Panc1 (cell line): Measurements from ENCODE around the gene RAB7A. TPM values are rescaled to one million over a fixed set of nuclear protein-coding genes. Genes with fewer than 3 reads are reported as not detected.
A peak's percentile ranks its signal among the peaks of the same experiment; 100 is the strongest.

Experiments
- ATAC-seq: fragments of 200-7000 bp; cut with Tn5 transposase; 2 replicates; pipeline ENCODE4 v1.9.1; 2020; ENCODE audit warnings: mild to moderate bottlenecking, moderate library complexity
- BruUV-seq: library from RNA; stranded (reverse); fragments of 400-500 nt; replicated peaks from 2 replicates; lab custom pipeline; 2021; lab: Mats Ljungman, UMichigan
- CTCF ChIA-PET: fragments of 300-600 bp; sonication (Branson Sonifier 250); formaldehyde crosslinking; loops from one replicate; lab custom pipeline; 2022; ENCODE audit warnings: antibody characterized with exemption; lab: Charles Lee
- POLR2A ChIA-PET: fragments of 300-600 bp; sonication (Branson Sonifier 250); formaldehyde crosslinking; loops from one replicate; lab custom pipeline; 2022; ENCODE audit warnings: antibody characterized with exemption; lab: Charles Lee
- DNase-seq: peaks from one replicate; pipeline ENCODE4 v3.0.0-alpha.2; 2010; ENCODE audit warnings: low read depth, low spot score
- H3K27ac ChIP-seq: 2 replicates; pipeline ENCODE4 v1.5.1; 2011; ENCODE audit warnings: mild to moderate bottlenecking, low read length, inconsistent platforms
- H3K27me3 ChIP-seq: fragments of 200-500 bp; sonication (Bioruptor generic); 2 replicates; pipeline ENCODE4 v1.6.0; 2014; ENCODE audit warnings: low read length, inconsistent platforms; ENCODE audit not compliant: control insufficient read depth, insufficient read depth
- H3K36me3 ChIP-seq: fragments of 200-500 bp; sonication (Bioruptor generic); 2 replicates; pipeline ENCODE4 v1.5.1; 2014; ENCODE audit warnings: inconsistent platforms, mild to moderate bottlenecking, low read length, moderate library complexity; ENCODE audit not compliant: control insufficient read depth, insufficient read depth
- H3K4me1 ChIP-seq: 2 replicates; pipeline ENCODE4 v1.5.1; 2011; ENCODE audit warnings: inconsistent platforms, mild to moderate bottlenecking, low read length, moderate library complexity; ENCODE audit not compliant: control insufficient read depth, insufficient read depth
- H3K4me3 ChIP-seq, 2 experiments: 2 replicates each; pipeline ENCODE4 v1.5.1; 2011 to 2012; ENCODE audit warnings: low read depth in 2 of 2, low read length in 2 of 2, mild to moderate bottlenecking in 2 of 2, inconsistent platforms in 1 of 2, moderate library complexity in 1 of 2
- H3K9me3 ChIP-seq: fragments of 200-500 bp; sonication (Bioruptor generic); 2 replicates; pipeline ENCODE4 v1.5.1; 2014; ENCODE audit warnings: low read depth, mild to moderate bottlenecking, inconsistent platforms, low read length, moderate library complexity; ENCODE audit not compliant: control insufficient read depth, insufficient read depth
- POLR2AphosphoS5 ChIP-seq: IDR thresholded peaks from 2 replicates; pipeline ENCODE4 v1.6.1; 2012; ENCODE audit warnings: mild to moderate bottlenecking, low read depth, low read length, moderate library complexity
- REST ChIP-seq, 2 experiments: IDR thresholded peaks; 2 replicates each; pipeline ENCODE4 v1.6.1; 2011 to 2012; ENCODE audit warnings: low read depth in 2 of 2, control low read depth in 1 of 2, low read length in 1 of 2, mild to moderate bottlenecking in 1 of 2, moderate library complexity in 1 of 2; ENCODE audit not compliant: insufficient read depth in 1 of 2
- SIN3A ChIP-seq: IDR thresholded peaks from 2 replicates; pipeline ENCODE4 v1.6.1; 2012; ENCODE audit warnings: low read depth, mild to moderate bottlenecking, low read length, moderate library complexity, borderline replicate concordance; ENCODE audit not compliant: insufficient read depth
- TCF7L2 ChIP-seq: IDR thresholded peaks from 2 replicates; pipeline ENCODE4 v1.6.1; 2011; ENCODE audit warnings: mild to moderate bottlenecking, low read depth, low read length, inconsistent platforms
- in situ Hi-C: cut with HindIII; loops from 2 replicates; pipeline ENCODE4 v1.10.0; 2016; ENCODE audit warnings: low sequenced_read_pairs, low pct_unique_long_range_greater_than_20kb
- intact Hi-C: fragments of 100-400 bp; cut with micrococcal nuclease; formaldehyde crosslinking; loops from one replicate; pipeline ENCODE4 v1.10.0; 2022; ENCODE audit not compliant: unreplicated experiment
- total RNA-seq: library from RNA; stranded (reverse); gene quantifications from one replicate; pipeline ENCODE4 v1.2.1, GENCODE V29; 2021; ENCODE audit not compliant: unreplicated experiment
- TF ChIP-seq, protein P1 (sequence below): fragments of 450-650 bp; IDR thresholded peaks from 2 replicates; pipeline ENCODE4 v1.5.1; 2017; ENCODE audit warnings: mild to moderate bottlenecking

Gene RAB7A
- total RNA-seq, 1 experiment from 2014 or later = 386 TPM

- no TSS peak for BruUV-seq
- H3K4me1 ChIP-seq = peaks cover 39% of the 10 kb centered on the region
- ChIA-PET CTCF (no interaction called here), POLR2A (no interaction called here)
- in situ Hi-C loops (no loop called here), intact Hi-C loops (no loop called here)
- TF ChIP-seq REST (IDR thresholded peaks at IDR 0.05; ENCODE audit: insufficient read depth in 1 of 2, low read depth in 2 of 2, low read length in 1 of 2) (no peak), SIN3A (no peak), POLR2AphosphoS5 (no peak), TCF7L2 (no peak)
- TF ChIP-seq, protein P1, sequence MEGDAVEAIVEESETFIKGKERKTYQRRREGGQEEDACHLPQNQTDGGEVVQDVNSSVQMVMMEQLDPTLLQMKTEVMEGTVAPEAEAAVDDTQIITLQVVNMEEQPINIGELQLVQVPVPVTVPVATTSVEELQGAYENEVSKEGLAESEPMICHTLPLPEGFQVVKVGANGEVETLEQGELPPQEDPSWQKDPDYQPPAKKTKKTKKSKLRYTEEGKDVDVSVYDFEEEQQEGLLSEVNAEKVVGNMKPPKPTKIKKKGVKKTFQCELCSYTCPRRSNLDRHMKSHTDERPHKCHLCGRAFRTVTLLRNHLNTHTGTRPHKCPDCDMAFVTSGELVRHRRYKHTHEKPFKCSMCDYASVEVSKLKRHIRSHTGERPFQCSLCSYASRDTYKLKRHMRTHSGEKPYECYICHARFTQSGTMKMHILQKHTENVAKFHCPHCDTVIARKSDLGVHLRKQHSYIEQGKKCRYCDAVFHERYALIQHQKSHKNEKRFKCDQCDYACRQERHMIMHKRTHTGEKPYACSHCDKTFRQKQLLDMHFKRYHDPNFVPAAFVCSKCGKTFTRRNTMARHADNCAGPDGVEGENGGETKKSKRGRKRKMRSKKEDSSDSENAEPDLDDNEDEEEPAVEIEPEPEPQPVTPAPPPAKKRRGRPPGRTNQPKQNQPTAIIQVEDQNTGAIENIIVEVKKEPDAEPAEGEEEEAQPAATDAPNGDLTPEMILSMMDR = no peak
- no peaks in the 10 kb centered on the region for H3K36me3 ChIP-seq
- DNase-seq (no peak), ATAC-seq (no peak)
- no peaks in the 10 kb centered on the region for H3K9me3 ChIP-seq
- H3K4me3 ChIP-seq = no peak overlapping the region
- no peaks in the 10 kb centered on the region for H3K27me3 ChIP-seq
- H3K27ac ChIP-seq = no peak overlapping the region
These were observed 60.5 kb downstream of the RAB7A start for GRCh38 chr3:128786434-128787020.

DNA sequence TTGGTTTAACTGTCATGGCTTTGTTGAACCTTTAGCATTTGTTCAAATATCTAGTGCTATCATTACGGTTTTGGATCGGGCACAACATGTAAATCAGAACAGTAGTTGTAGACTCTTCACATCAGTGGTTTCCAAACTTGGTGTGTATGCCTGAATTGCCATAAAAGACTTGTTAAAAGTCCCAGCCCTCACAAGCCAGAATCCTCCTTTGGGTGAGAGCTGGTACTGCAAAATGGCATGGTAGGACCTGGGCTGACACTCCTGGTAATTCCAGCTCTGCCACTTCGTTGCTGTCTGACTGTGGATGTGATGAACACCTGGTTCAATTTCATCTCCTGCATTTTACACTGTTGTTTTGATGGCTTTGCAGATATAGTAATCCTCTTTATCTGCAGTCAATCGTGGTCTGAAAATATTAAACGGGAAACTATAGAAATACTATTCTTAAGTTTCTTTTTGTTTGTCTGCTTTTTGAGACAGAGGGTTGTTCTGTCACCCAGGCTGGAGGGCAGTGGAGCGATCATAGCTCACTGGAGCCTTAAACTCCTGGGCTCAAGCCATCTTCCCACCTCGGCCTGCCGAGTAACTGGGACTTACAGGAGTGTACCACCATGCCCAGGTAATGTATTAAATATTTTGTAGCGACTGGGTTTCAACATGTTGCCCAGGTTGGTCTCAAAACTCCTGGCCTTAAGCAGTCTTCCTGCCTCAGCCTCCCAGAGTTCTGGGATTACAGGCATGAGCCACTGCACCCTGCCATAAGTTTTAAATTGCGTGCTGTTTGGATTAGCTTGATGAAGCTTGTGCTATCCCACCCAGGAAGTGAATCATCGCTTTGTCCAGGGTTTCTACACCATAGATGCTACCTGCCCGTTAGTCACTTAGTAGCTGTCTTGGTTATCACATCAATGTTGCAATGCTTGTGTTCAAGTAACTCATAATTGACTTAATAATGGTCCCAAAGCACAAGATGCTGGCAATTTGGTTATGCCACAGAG, 61.6 kb downstream of the RAB7A start:
- no TSS peak for BruUV-seq
- Histone ChIP-seq H3K36me3 (no peaks in the 10 kb centered on the region), H3K27ac (no peak overlapping the region), H3K4me3 (no peak overlapping the region), H3K4me1 (peaks cover 31% of the 10 kb centered on the region), H3K9me3 (no peaks in the 10 kb centered on the region), H3K27me3 (no peaks in the 10 kb centered on the region)
- in situ Hi-C loops = no loop called here
- ChIA-PET POLR2A (interaction anchor here (0.6 to 0.8 kb wide), 2 partner anchors 107 to 926 kb away, joined by 4 to 5 read pairs; no protein-coding TSS in a partner anchor), CTCF (interaction anchor here (0.5 to 1.6 kb wide), 3 partner anchors 50 to 547 kb away, joined by 4 to 6 read pairs (median 6); no protein-coding TSS in a partner anchor)
- TF ChIP-seq REST (IDR thresholded peaks at IDR 0.05; ENCODE audit: insufficient read depth in 1 of 2, low read depth in 2 of 2, low read length in 1 of 2) = no peak
- TF ChIP-seq TCF7L2 = no peak
- TF ChIP-seq POLR2AphosphoS5 = no peak
- no peak for TF ChIP-seq SIN3A
- TF ChIP-seq, protein P1 = peak; percentile 61
- intact Hi-C loops = no loop called here
- ATAC-seq (peak; percentile 71), DNase-seq (peak; percentile 84)
